HUES48 (cell line): ENCODE data around the gene STARD8.

ENCODE experiments used
- H3K27ac ChIP-seq: one replicate; pipeline ENCODE4 v1.7.0; 2013; ENCODE audit warnings: low read depth, low read length, inconsistent platforms
- H3K27me3 ChIP-seq: 2 replicates; pipeline ENCODE4 v1.6.1; 2013; ENCODE audit warnings: mild to moderate bottlenecking, low read length; ENCODE audit not compliant: control insufficient read depth, insufficient read depth
- H3K36me3 ChIP-seq: 2 replicates; pipeline ENCODE4 v1.6.1; 2013; ENCODE audit warnings: low read length; ENCODE audit not compliant: control insufficient read depth, insufficient read depth
- H3K4me1 ChIP-seq: 2 replicates; pipeline ENCODE4 v1.6.1; 2013; ENCODE audit warnings: mild to moderate bottlenecking, low read length; ENCODE audit not compliant: control insufficient read depth, insufficient read depth
- H3K4me3 ChIP-seq: 2 replicates; pipeline ENCODE4 v1.5.1; 2013; ENCODE audit warnings: mild to moderate bottlenecking, low read depth, low read length
- H3K9ac ChIP-seq: 2 replicates; pipeline ENCODE4 v1.6.1; 2013; ENCODE audit warnings: mild to moderate bottlenecking, low read depth, low read length, moderate library complexity
- H3K9me3 ChIP-seq: 2 replicates; pipeline ENCODE4 v1.6.1; 2013; ENCODE audit warnings: low read length; ENCODE audit not compliant: control insufficient read depth, insufficient read depth

STARD8 gene

GRCh38 chrX:68699960-68700746 lies 52.7 kb downstream of the STARD8 start:
- H3K36me3 ChIP-seq, result no peaks in the 10 kb centered on the region
- H3K4me3 ChIP-seq, result no peak overlapping the region
- peaks cover 10% of the 10 kb centered on the region; the same call in 1 of the 2 replicates for H3K4me1 ChIP-seq
- no peak overlapping the region for H3K27ac ChIP-seq
- H3K9ac ChIP-seq, result no peak overlapping the region
- H3K9me3 ChIP-seq, result peaks cover 44% of the 10 kb centered on the region
- no peaks in the 10 kb centered on the region for H3K27me3 ChIP-seq

GRCh38 chrX:68703369-68703768 lies 55.9 kb downstream of the STARD8 start:
- Histone ChIP-seq H3K9ac (no peak overlapping the region), H3K27me3 (no peaks in the 10 kb centered on the region), H3K36me3 (no peaks in the 10 kb centered on the region), H3K4me3 (no peak overlapping the region), H3K27ac (no peak overlapping the region), H3K9me3 (peaks cover 45% of the 10 kb centered on the region; the same call in 1 of the 2 replicates), H3K4me1 (peaks cover 3% of the 10 kb centered on the region; the same call in 1 of the 2 replicates)

- Histone ChIP-seq H3K4me1 (peaks cover 5% of the 10 kb centered on the region; the same call in 1 of the 2 replicates), H3K9ac (no peak overlapping the region), H3K4me3 (no peak overlapping the region), H3K27me3 (no peaks in the 10 kb centered on the region), H3K27ac (no peak overlapping the region), H3K36me3 (no peaks in the 10 kb centered on the region), H3K9me3 (peaks cover 49% of the 10 kb centered on the region)
Measured at GRCh38 chrX:68703846-68704245, 56.4 kb downstream of the STARD8 start.

- H3K9me3 ChIP-seq, result peaks cover 44% of the 10 kb centered on the region
- no peak overlapping the region for H3K9ac ChIP-seq
- H3K27me3 ChIP-seq, result no peaks in the 10 kb centered on the region
- no peak overlapping the region for H3K27ac ChIP-seq
- no peaks in the 10 kb centered on the region for H3K36me3 ChIP-seq
- H3K4me1 ChIP-seq, result peaks cover 5% of the 10 kb centered on the region; the same call in 1 of the 2 replicates
- H3K4me3 ChIP-seq, result no peak overlapping the region
Measured at GRCh38 chrX:68705986-68706385, 58.5 kb downstream of the STARD8 start.

GRCh38 chrX:68708503-68709290 lies 61.2 kb downstream of the STARD8 start:
- no peaks in the 10 kb centered on the region for H3K27me3 ChIP-seq
- no peak overlapping the region for H3K9ac ChIP-seq
- no peak overlapping the region for H3K4me3 ChIP-seq
- H3K9me3 ChIP-seq, result peaks cover 28% of the 10 kb centered on the region
- peak overlapping the region; percentile 34 for H3K27ac ChIP-seq
- peaks cover 5% of the 10 kb centered on the region; the same call in 1 of the 2 replicates for H3K4me1 ChIP-seq
- H3K36me3 ChIP-seq, result no peaks in the 10 kb centered on the region

GRCh38 chrX:68710870-68711576 lies 63.6 kb downstream of the STARD8 start:
- no peaks in the 10 kb centered on the region for H3K27me3 ChIP-seq

GRCh38 chrX:68711845-68712244 lies 64.4 kb downstream of the STARD8 start:
- Histone ChIP-seq H3K36me3 (no peaks in the 10 kb centered on the region), H3K27ac (no peak overlapping the region), H3K9ac (no peak overlapping the region), H3K27me3 (no peaks in the 10 kb centered on the region), H3K4me1 (peaks cover 5% of the 10 kb centered on the region; the same call in 1 of the 2 replicates), H3K9me3 (peaks cover 12% of the 10 kb centered on the region), H3K4me3 (no peak overlapping the region)

More at GRCh38 chrX:68710870-68711576, 63.6 kb downstream of the STARD8 start:
- Histone ChIP-seq H3K36me3 (no peaks in the 10 kb centered on the region), H3K9ac (no peak overlapping the region), H3K4me1 (peaks cover 5% of the 10 kb centered on the region; the same call in 1 of the 2 replicates), H3K27ac (no peak overlapping the region), H3K9me3 (peaks cover 16% of the 10 kb centered on the region), H3K4me3 (no peak overlapping the region)

GRCh38 chrX:68714856-68715255 lies 67.4 kb downstream of the STARD8 start:
- Histone ChIP-seq H3K27ac (no peak overlapping the region), H3K27me3 (no peaks in the 10 kb centered on the region), H3K4me3 (no peak overlapping the region), H3K36me3 (no peaks in the 10 kb centered on the region), H3K9me3 (peaks cover 20% of the 10 kb centered on the region; the same call in 1 of the 2 replicates), H3K4me1 (no peaks in the 10 kb centered on the region), H3K9ac (no peak overlapping the region)

- no peak overlapping the region for H3K4me3 ChIP-seq
- H3K36me3 ChIP-seq, result no peaks in the 10 kb centered on the region
- no peak overlapping the region for H3K27ac ChIP-seq
- peaks cover 30% of the 10 kb centered on the region for H3K9me3 ChIP-seq
- no peaks in the 10 kb centered on the region for H3K27me3 ChIP-seq
- no peaks in the 10 kb centered on the region for H3K4me1 ChIP-seq
- H3K9ac ChIP-seq, result no peak overlapping the region
Measured at GRCh38 chrX:68717196-68717595, 69.7 kb downstream of the STARD8 start.

- H3K9me3 ChIP-seq, result peaks cover 31% of the 10 kb centered on the region
- no peak overlapping the region for H3K9ac ChIP-seq
- H3K27me3 ChIP-seq, result no peaks in the 10 kb centered on the region
- no peak overlapping the region for H3K4me3 ChIP-seq
- H3K27ac ChIP-seq, result no peak overlapping the region
- no peaks in the 10 kb centered on the region for H3K4me1 ChIP-seq
- no peaks in the 10 kb centered on the region for H3K36me3 ChIP-seq
Measured at GRCh38 chrX:68717663-68718442, 70.4 kb downstream of the STARD8 start.
